Lung (tissue), 12 donors: ENCODE data around the gene IGF2R. TPM values are rescaled to one million over a fixed set of nuclear protein-coding genes. Genes with fewer than 3 reads are reported as not detected.
"Not testable (repeated sequence)": the region's sequence is repeated elsewhere in the genome, so short reads cannot be mapped to it uniquely, and the experiment has no call there.

Experiments used
- ATAC-seq: fragments of 200-7000 bp; cut with Tn5 transposase; one replicate; pipeline ENCODE4 v1.9.1; 2020; ENCODE audit warnings: moderate number of reproducible peaks; ENCODE audit not compliant: insufficient read depth, low FRiP score
- DNase-seq, 3 donors: peaks; one replicate each; pipeline ENCODE4 v3.0.0-alpha.2; 2013 to 2017
- H3K27ac ChIP-seq, 2 donors: one replicate each; pipeline ENCODE4 v1.5.1; 2013; ENCODE audit warnings: mild to moderate bottlenecking in 2 of 2, moderate library complexity in 2 of 2, control low read depth in 1 of 2, inconsistent platforms in 1 of 2, low read depth in 1 of 2, low read length in 1 of 2
- H3K27me3 ChIP-seq, 3 donors: one replicate each; pipeline ENCODE4 v1.5.1; 2013; ENCODE audit warnings: low read length in 2 of 3; ENCODE audit not compliant: control insufficient read depth in 3 of 3, insufficient read depth in 3 of 3
- H3K36me3 ChIP-seq, 4 donors: one replicate each; pipeline ENCODE4 v1.5.1; 2013; ENCODE audit warnings: low read length in 4 of 4, mild to moderate bottlenecking in 1 of 4, moderate library complexity in 1 of 4; ENCODE audit not compliant: control insufficient read depth in 4 of 4, insufficient read depth in 4 of 4
- H3K4me1 ChIP-seq, 5 donors: one replicate each; pipeline ENCODE4 v1.5.1; 2013; ENCODE audit warnings: low read length in 5 of 5, mild to moderate bottlenecking in 2 of 5, moderate library complexity in 1 of 5; ENCODE audit not compliant: control insufficient read depth in 5 of 5, insufficient read depth in 5 of 5
- H3K4me3 ChIP-seq: one replicate; pipeline ENCODE4 v1.5.1; 2013; ENCODE audit warnings: mild to moderate bottlenecking, control low read depth, moderate library complexity
- H3K9ac ChIP-seq, 2 donors: one replicate each; pipeline ENCODE4 v1.5.1; 2013; ENCODE audit warnings: low read length in 2 of 2, control low read depth in 1 of 2; ENCODE audit not compliant: insufficient read depth in 1 of 2
- H3K9me3 ChIP-seq, 4 donors: one replicate each; pipeline ENCODE4 v1.5.1; 2013; ENCODE audit warnings: low read length in 3 of 4, mild to moderate bottlenecking in 1 of 4, moderate library complexity in 1 of 4; ENCODE audit not compliant: control insufficient read depth in 4 of 4, insufficient read depth in 3 of 4
- CTCF ChIP-seq: IDR thresholded peaks from 2 replicates; pipeline ENCODE4 v1.5.1; 2012; ENCODE audit warnings: mild to moderate bottlenecking; ENCODE audit errors: control extremely low read depth, extremely low read depth
- WGBS, 2 donors: extraction: QIAGEN DNeasy Blood & Tissue Kit; methylation state at CpG; one replicate each; pipeline ENCODE4 v1.1.7; 2013; 5-methylcytosine and 5-hydroxymethylcytosine counted together
- polyA plus RNA-seq, 2 donors: library from polyadenylated mRNA; stranded (reverse); fragments of 200-250 nt; gene quantifications; one replicate each; pipeline ENCODE4 v1.2.1, GENCODE V29; 2013
- total RNA-seq, 2 donors: library from RNA; depleted of rRNA in 1 of 2; stranded (reverse); fragments of >200 nt in 1 of 2; gene quantifications; one replicate each; pipeline ENCODE4 v1.2.1, GENCODE V29; 2014 to 2021
- donor health status: control.
- donor health status: control.
- donor health status: Bipolar disorder and iron deficiency.
- donor health status: healthy.
- donor health status: DM: yes; HTN: yes; CAD: no.

IGF2R gene
- total and polyA plus RNA-seq, 4 donors: 30.0 to 125 (median 92.6) TPM

- 97 to 98% methylated on average over 7 of the region's 7 CpGs for WGBS, 2 donors
- DNase-seq (no peak), ATAC-seq (no peak)
- Histone ChIP-seq H3K36me3 (peaks cover 24 to 75% (median 37%) of the 10 kb centered on the region in 4 donors), H3K4me3 (no peak overlapping the region), H3K27ac (no peak overlapping the region), H3K27me3 (no peaks in the 10 kb centered on the region), H3K9ac (no peak overlapping the region), H3K4me1 (no peaks in the 10 kb centered on the region), H3K9me3 (no peaks in the 10 kb centered on the region)
- no peak for TF ChIP-seq CTCF
Measured at GRCh38 chr6:160089534-160089897, 120.6 kb downstream of the IGF2R start.

- peaks cover 18 to 72% (median 32%) of the 10 kb centered on the region in 4 donors for H3K36me3 ChIP-seq
Measured at GRCh38 chr6:160090442-160091239, 121.8 kb downstream of the IGF2R start.

GRCh38 chr6:160092176-160092575 is 123.3 kb downstream of the IGF2R start:
- DNase-seq, H3K9me3 ChIP-seq, H3K4me1 ChIP-seq, H3K27me3 ChIP-seq, ATAC-seq, H3K27ac ChIP-seq, H3K9ac ChIP-seq, H3K4me3 ChIP-seq: not testable (repeated sequence)
- 95 to 96% methylated on average over 6 of the region's 6 CpGs for WGBS, 2 donors
- H3K36me3 ChIP-seq: peaks cover 25 to 70% (median 33%) of the 10 kb centered on the region in 4 donors

More at GRCh38 chr6:160090442-160091239, 121.8 kb downstream of the IGF2R start:
- not testable (repeated sequence) for H3K27me3 ChIP-seq, H3K27ac ChIP-seq, H3K9ac ChIP-seq, H3K4me1 ChIP-seq, H3K9me3 ChIP-seq, DNase-seq, H3K4me3 ChIP-seq, ATAC-seq
- WGBS, 2 donors: 97% methylated on average over 31 to 32 of the region's 32 CpGs

GRCh38 chr6:160092602-160093001 is 123.7 kb downstream of the IGF2R start:
- Histone ChIP-seq H3K4me3 (no peak overlapping the region), H3K36me3 (peaks cover 25 to 70% (median 34%) of the 10 kb centered on the region in 4 donors), H3K9me3 (no peaks in the 10 kb centered on the region), H3K27me3 (no peaks in the 10 kb centered on the region), H3K9ac (no peak overlapping the region), H3K4me1 (no peaks in the 10 kb centered on the region), H3K27ac (no peak overlapping the region)
- DNase-seq: no peak
- ATAC-seq: no peak
- WGBS, 2 donors: 91% methylated on average over 10 of the region's 10 CpGs
- TF ChIP-seq CTCF: no peak
